WTC11 (cell line): ENCODE data around the gene NSFL1C. TPM values are rescaled to one million over a fixed set of nuclear protein-coding genes. Genes with fewer than 3 reads are reported as not detected.

Source experiments
- ATF1 ChIP-seq: sonication (generic); formaldehyde crosslinking; IDR thresholded peaks from 2 replicates; pipeline ENCODE4 v1.8.1; 2023; ENCODE audit warnings: mild to moderate bottlenecking, moderate library complexity, missing genetic modification reagents
- CREB1 ChIP-seq: sonication (generic); formaldehyde crosslinking; IDR thresholded peaks from 2 replicates; pipeline ENCODE4 v1.8.0; 2023; ENCODE audit warnings: mild to moderate bottlenecking, missing genetic modification reagents
- ELF4 ChIP-seq: sonication (generic); formaldehyde crosslinking; IDR thresholded peaks from 2 replicates; pipeline ENCODE4 v1.8.1; 2022; ENCODE audit warnings: low read depth, mild to moderate bottlenecking, moderate library complexity, missing genetic modification reagents
- ESRRA ChIP-seq: sonication (generic); formaldehyde crosslinking; IDR thresholded peaks from 2 replicates; pipeline ENCODE4 v1.8.1; 2022; ENCODE audit warnings: mild to moderate bottlenecking, missing genetic modification reagents, borderline replicate concordance
- FOXK1 ChIP-seq: sonication (generic); formaldehyde crosslinking; IDR thresholded peaks from 2 replicates; pipeline ENCODE4 v1.8.0; 2022; ENCODE audit warnings: mild to moderate bottlenecking, moderate library complexity, missing genetic modification reagents
- GRHL2 ChIP-seq: fragments of 250-450 bp; sonication (Bioruptor Pico); IDR thresholded peaks from 2 replicates; pipeline ENCODE4 v1.8.0; 2022; ENCODE audit warnings: mild to moderate bottlenecking, moderate library complexity; ENCODE audit not compliant: insufficient replicate concordance, severe bottlenecking
- HMGA2 ChIP-seq: fragments of 250-450 bp; sonication (Bioruptor Pico); IDR thresholded peaks from 2 replicates; pipeline ENCODE4 v1.4.0; 2021; ENCODE audit warnings: mild to moderate bottlenecking, moderate library complexity
- JAZF1 ChIP-seq: fragments of 250-450 bp; sonication (Bioruptor Pico); IDR thresholded peaks from 2 replicates; pipeline ENCODE4 v1.9.0; 2021; ENCODE audit warnings: moderate library complexity, mild to moderate bottlenecking, inconsistent platforms
- JUN ChIP-seq: sonication (generic); formaldehyde crosslinking; IDR thresholded peaks from 2 replicates; pipeline ENCODE4 v1.8.0; 2023; ENCODE audit warnings: mild to moderate bottlenecking, missing genetic modification reagents
- MXD4 ChIP-seq: fragments of 250-450 bp; sonication (Bioruptor Pico); IDR thresholded peaks from 2 replicates; pipeline ENCODE4 v1.8.0; 2021; ENCODE audit warnings: mild to moderate bottlenecking, moderate library complexity, borderline replicate concordance
- MYBL2 ChIP-seq: sonication (generic); formaldehyde crosslinking; IDR thresholded peaks from 2 replicates; pipeline ENCODE4 v1.8.1; 2023; ENCODE audit warnings: mild to moderate bottlenecking, moderate library complexity, missing genetic modification reagents
- NFATC4 ChIP-seq: fragments of 250-450 bp; sonication (Bioruptor Pico); IDR thresholded peaks from 2 replicates; pipeline ENCODE4 v1.9.0; 2021; ENCODE audit warnings: mild to moderate bottlenecking
- NR2C2 ChIP-seq: sonication (generic); formaldehyde crosslinking; IDR thresholded peaks from 2 replicates; pipeline ENCODE4 v1.8.0; 2022; ENCODE audit warnings: mild to moderate bottlenecking, missing genetic modification reagents
- NR3C1 ChIP-seq: sonication (generic); formaldehyde crosslinking; conservative IDR thresholded peaks from 2 replicates; pipeline ENCODE4 v1.8.1; 2023; ENCODE audit warnings: low read depth, mild to moderate bottlenecking, missing genetic modification reagents
- OVOL2 ChIP-seq: fragments of 250-450 bp; sonication (Bioruptor Pico); IDR thresholded peaks from 2 replicates; pipeline ENCODE4 v1.9.0; 2021; ENCODE audit warnings: mild to moderate bottlenecking, borderline replicate concordance
- RORB ChIP-seq: fragments of 250-450 bp; sonication (Bioruptor Pico); IDR thresholded peaks from 2 replicates; pipeline ENCODE4 v1.9.0; 2021; ENCODE audit warnings: mild to moderate bottlenecking
- SMAD3 ChIP-seq: sonication (generic); formaldehyde crosslinking; IDR thresholded peaks from 2 replicates; pipeline ENCODE4 v1.8.0; 2022; ENCODE audit warnings: missing genetic modification reagents, mild to moderate bottlenecking, borderline replicate concordance
- TCF7 ChIP-seq: sonication (generic); formaldehyde crosslinking; IDR thresholded peaks from 2 replicates; pipeline ENCODE4 v1.8.0; 2022; ENCODE audit warnings: mild to moderate bottlenecking, low read depth, missing genetic modification reagents, moderate library complexity
- TEAD1 ChIP-seq: sonication (generic); formaldehyde crosslinking; IDR thresholded peaks from 2 replicates; pipeline ENCODE4 v1.8.0; 2022; ENCODE audit warnings: mild to moderate bottlenecking, missing genetic modification reagents
- ZBTB21 ChIP-seq: sonication (generic); formaldehyde crosslinking; IDR thresholded peaks from 2 replicates; pipeline ENCODE4 v1.8.1; 2023; ENCODE audit warnings: mild to moderate bottlenecking, missing genetic modification reagents, borderline replicate concordance
- ZNF232 ChIP-seq: sonication (generic); formaldehyde crosslinking; IDR thresholded peaks from 2 replicates; pipeline ENCODE4 v1.8.0; 2022; ENCODE audit warnings: mild to moderate bottlenecking, missing genetic modification reagents
- ZNF423 ChIP-seq: fragments of 250-450 bp; sonication (Bioruptor Pico); IDR thresholded peaks from 2 replicates; pipeline ENCODE4 v2.1.2; 2022; ENCODE audit warnings: mild to moderate bottlenecking, moderate library complexity
- total RNA-seq: library from RNA; stranded (reverse); gene quantifications from 3 replicates; pipeline ENCODE4 v1.2.3, GENCODE V29; 2021
- TF ChIP-seq, protein P1 (sequence below): fragments of 250-450 bp; sonication (Bioruptor Pico); IDR thresholded peaks from 2 replicates; pipeline ENCODE4 v1.9.0; 2021; ENCODE audit warnings: mild to moderate bottlenecking, borderline replicate concordance
- TF ChIP-seq, protein P2 (sequence below): fragments of 250-450 bp; sonication (Bioruptor Pico); conservative IDR thresholded peaks from 2 replicates; pipeline ENCODE4 v1.9.0; 2021; ENCODE audit warnings: mild to moderate bottlenecking
- TF ChIP-seq, protein P3 (sequence below): sonication (generic); formaldehyde crosslinking; IDR thresholded peaks from 2 replicates; pipeline ENCODE4 v1.8.1; 2022; ENCODE audit warnings: low read depth, missing genetic modification reagents, borderline replicate concordance
- TF ChIP-seq, protein P4 (sequence below): fragments of 250-450 bp; sonication (Bioruptor Pico); IDR thresholded peaks from 2 replicates; pipeline ENCODE4 v1.8.0; 2021; ENCODE audit warnings: mild to moderate bottlenecking
- TF ChIP-seq, protein P5 (sequence below): sonication (generic); formaldehyde crosslinking; IDR thresholded peaks from 2 replicates; pipeline ENCODE4 v1.8.1; 2022; ENCODE audit warnings: missing genetic modification reagents, borderline replicate concordance
- TF ChIP-seq, protein P6 (sequence below): fragments of 250-450 bp; sonication (Bioruptor Pico); IDR thresholded peaks from 2 replicates; pipeline ENCODE4 v1.9.0; 2021; ENCODE audit warnings: moderate library complexity, mild to moderate bottlenecking, inconsistent platforms, borderline replicate concordance

NSFL1C gene
- total RNA-seq, 1 experiment from 2014 or later, result 85.5 TPM

DNA sequence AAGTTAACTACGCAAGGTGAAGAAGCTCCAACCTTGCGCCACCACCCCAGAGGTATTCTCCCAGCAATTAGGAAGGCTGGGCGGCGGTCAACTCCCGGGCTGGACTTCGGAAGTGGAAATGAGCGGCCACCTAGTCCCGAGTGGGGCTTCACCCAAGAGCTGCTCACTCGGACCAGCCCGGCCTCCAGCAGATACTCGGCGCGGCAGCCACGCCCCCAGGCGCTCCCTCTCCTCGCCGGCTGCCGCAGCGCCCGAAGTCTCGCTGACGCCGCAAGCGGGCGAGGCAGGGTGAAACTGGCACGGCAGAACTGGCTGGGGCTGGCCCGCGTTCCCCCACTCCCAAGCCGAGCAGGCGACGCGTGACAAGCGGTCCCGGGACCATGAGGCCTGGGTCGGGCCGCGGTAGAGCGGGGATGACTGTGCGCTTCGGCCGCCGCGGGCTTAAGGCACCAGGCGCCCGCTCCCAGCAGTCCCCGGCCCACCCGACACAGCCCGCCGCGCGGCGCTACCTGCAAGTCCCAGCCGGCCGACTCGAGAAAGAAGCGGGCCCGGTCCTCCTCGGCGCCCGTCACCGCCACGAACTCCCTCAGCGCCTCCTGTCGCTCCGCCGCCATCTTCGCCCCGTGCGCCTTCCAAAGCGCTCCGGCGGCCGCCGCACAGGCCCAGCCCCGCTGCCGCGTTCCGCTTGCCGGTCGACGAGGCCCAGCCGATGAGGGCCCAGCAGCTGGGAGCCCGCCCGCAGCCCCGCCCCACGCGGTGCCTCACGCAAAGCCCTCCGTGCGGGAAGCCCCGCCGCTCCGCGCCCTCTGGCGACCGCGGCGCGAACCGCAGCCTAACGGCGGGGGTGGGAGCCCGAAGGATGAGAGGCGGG lies at the start of gene NSFL1C (continued):
- TF ChIP-seq, protein P1, sequence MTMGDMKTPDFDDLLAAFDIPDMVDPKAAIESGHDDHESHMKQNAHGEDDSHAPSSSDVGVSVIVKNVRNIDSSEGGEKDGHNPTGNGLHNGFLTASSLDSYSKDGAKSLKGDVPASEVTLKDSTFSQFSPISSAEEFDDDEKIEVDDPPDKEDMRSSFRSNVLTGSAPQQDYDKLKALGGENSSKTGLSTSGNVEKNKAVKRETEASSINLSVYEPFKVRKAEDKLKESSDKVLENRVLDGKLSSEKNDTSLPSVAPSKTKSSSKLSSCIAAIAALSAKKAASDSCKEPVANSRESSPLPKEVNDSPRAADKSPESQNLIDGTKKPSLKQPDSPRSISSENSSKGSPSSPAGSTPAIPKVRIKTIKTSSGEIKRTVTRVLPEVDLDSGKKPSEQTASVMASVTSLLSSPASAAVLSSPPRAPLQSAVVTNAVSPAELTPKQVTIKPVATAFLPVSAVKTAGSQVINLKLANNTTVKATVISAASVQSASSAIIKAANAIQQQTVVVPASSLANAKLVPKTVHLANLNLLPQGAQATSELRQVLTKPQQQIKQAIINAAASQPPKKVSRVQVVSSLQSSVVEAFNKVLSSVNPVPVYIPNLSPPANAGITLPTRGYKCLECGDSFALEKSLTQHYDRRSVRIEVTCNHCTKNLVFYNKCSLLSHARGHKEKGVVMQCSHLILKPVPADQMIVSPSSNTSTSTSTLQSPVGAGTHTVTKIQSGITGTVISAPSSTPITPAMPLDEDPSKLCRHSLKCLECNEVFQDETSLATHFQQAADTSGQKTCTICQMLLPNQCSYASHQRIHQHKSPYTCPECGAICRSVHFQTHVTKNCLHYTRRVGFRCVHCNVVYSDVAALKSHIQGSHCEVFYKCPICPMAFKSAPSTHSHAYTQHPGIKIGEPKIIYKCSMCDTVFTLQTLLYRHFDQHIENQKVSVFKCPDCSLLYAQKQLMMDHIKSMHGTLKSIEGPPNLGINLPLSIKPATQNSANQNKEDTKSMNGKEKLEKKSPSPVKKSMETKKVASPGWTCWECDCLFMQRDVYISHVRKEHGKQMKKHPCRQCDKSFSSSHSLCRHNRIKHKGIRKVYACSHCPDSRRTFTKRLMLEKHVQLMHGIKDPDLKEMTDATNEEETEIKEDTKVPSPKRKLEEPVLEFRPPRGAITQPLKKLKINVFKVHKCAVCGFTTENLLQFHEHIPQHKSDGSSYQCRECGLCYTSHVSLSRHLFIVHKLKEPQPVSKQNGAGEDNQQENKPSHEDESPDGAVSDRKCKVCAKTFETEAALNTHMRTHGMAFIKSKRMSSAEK (CRISPR knock-in tag), result no peak
- TF ChIP-seq ZNF232 (no peak), TCF7 (CRISPR knock-in tag) (no peak), NR2C2 (no peak), HMGA2 (CRISPR knock-in tag) (no peak), MYBL2 (CRISPR knock-in tag) (peak; percentile 92), NR3C1 (CRISPR knock-in tag) (no peak), SMAD3 (CRISPR knock-in tag) (no peak), ZNF423 (no peak), JAZF1 (no peak), TEAD1 (peak; percentile 97), JUN (CRISPR knock-in tag) (peak; percentile 88; the same call in 1 of the 2 replicates), ZBTB21 (no peak), RORB (CRISPR knock-in tag) (no peak), FOXK1 (CRISPR knock-in tag) (peak; percentile 90; the same call in 1 of the 2 replicates), CREB1 (no peak), GRHL2 (CRISPR knock-in tag) (no peak), ATF1 (CRISPR knock-in tag) (peak; percentile 77; the same call in 1 of the 2 replicates), ESRRA (CRISPR knock-in tag) (peak; percentile 27; the same call in 1 of the 2 replicates), MXD4 (CRISPR knock-in tag) (no peak), OVOL2 (CRISPR knock-in tag) (no peak), NFATC4 (no peak), ELF4 (CRISPR knock-in tag) (0 out of 2 replicates have a peak, but pooled peaks have one; percentile 39)
- TF ChIP-seq, protein P2, sequence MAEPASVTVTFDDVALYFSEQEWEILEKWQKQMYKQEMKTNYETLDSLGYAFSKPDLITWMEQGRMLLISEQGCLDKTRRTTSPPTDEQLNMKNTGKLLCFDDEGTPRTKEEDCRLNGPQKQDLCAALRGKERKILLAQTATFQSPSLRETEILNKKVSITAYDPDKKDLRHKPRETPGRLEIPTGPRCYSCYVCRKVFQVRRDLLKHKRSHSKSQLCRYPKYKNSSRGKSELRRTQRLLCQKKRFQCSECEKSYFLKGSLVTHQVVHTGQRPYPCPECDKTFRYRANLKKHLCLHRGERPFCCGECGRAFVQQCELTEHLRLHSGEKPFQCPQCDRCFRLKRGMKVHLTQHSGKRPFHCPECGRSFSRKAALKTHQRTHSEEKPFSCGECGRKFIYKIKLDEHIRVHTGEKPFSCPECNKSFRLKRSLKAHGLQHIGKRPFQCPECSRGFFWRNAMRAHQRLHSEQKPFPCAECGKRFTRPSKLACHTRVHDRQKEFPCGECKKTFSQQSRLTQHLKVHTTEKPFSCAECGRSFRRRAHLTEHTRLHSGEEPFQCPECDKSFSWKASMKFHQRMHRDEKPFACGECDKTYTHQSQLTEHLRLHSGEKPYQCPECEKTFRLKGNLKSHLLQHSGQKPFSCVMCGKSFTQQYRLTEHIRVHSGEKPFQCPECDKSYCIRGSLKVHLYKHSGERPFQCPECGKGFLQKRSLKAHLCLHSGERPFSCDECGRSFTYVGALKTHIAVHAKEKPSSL (CRISPR knock-in tag), result no peak
- TF ChIP-seq, protein P3, sequence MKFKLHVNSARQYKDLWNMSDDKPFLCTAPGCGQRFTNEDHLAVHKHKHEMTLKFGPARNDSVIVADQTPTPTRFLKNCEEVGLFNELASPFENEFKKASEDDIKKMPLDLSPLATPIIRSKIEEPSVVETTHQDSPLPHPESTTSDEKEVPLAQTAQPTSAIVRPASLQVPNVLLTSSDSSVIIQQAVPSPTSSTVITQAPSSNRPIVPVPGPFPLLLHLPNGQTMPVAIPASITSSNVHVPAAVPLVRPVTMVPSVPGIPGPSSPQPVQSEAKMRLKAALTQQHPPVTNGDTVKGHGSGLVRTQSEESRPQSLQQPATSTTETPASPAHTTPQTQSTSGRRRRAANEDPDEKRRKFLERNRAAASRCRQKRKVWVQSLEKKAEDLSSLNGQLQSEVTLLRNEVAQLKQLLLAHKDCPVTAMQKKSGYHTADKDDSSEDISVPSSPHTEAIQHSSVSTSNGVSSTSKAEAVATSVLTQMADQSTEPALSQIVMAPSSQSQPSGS (CRISPR knock-in tag), result no peak
- TF ChIP-seq, protein P4, sequence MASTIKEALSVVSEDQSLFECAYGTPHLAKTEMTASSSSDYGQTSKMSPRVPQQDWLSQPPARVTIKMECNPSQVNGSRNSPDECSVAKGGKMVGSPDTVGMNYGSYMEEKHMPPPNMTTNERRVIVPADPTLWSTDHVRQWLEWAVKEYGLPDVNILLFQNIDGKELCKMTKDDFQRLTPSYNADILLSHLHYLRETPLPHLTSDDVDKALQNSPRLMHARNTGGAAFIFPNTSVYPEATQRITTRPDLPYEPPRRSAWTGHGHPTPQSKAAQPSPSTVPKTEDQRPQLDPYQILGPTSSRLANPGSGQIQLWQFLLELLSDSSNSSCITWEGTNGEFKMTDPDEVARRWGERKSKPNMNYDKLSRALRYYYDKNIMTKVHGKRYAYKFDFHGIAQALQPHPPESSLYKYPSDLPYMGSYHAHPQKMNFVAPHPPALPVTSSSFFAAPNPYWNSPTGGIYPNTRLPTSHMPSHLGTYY (CRISPR knock-in tag), result no peak
- TF ChIP-seq, protein P5, sequence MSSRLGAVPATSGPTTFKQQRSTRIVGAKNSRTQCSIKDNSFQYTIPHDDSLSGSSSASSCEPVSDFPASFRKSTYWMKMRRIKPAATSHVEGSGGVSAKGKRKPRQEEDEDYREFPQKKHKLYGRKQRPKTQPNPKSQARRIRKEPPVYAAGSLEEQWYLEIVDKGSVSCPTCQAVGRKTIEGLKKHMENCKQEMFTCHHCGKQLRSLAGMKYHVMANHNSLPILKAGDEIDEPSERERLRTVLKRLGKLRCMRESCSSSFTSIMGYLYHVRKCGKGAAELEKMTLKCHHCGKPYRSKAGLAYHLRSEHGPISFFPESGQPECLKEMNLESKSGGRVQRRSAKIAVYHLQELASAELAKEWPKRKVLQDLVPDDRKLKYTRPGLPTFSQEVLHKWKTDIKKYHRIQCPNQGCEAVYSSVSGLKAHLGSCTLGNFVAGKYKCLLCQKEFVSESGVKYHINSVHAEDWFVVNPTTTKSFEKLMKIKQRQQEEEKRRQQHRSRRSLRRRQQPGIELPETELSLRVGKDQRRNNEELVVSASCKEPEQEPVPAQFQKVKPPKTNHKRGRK (CRISPR knock-in tag), result no peak
- TF ChIP-seq, protein P6, sequence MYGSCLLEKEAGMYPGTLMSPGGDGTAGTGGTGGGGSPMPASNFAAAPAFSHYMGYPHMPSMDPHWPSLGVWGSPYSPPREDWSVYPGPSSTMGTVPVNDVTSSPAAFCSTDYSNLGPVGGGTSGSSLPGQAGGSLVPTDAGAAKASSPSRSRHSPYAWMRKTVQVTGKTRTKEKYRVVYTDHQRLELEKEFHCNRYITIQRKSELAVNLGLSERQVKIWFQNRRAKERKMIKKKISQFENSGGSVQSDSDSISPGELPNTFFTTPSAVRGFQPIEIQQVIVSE, result no peak
